ENCODE measurements around the gene TMPRSS2. TPM values are rescaled to one million over a fixed set of nuclear protein-coding genes. Genes with fewer than 3 reads are reported as not detected.

Gene TMPRSS2
- total RNA-seq, 3 donors from 2014 or later (not counting 1 experiment from before 2014, with no cell fraction given): not detected

DNA sequence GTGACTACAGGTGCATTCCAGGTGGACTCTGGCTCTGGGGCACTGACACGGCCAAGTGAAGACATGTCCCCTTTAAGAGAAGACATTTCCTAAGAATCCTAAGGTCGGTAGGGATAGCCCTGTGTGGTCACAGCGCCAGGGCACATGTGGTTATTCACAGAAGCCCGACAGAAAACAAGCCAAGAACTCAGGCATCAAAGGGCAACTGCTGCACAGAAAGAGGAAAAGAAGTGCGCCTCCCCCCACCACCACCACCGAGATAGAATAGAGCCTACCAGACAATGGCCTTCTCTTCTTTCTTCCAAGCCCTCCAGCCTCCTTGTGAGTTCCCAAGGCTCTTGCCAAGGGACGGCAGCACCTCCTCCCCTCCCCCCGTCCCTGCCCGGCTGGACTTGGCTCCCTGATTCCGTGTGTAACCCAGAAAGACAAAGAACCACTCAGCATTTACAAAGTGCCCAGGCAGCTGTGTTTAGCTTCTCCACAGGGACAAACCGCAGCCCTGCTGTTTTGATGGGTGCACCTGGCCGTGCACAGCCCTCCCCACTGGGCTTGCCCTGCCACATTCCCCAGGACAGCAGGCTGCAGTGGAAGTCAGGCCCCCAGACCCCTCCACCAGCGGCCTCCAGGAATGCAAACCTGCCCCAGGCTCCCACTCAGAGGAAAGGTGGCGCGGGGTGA is 30.2 kb downstream of the TMPRSS2 start:
- H3K27me3 ChIP-seq (ENCODE audit: control insufficient read depth, insufficient read depth, low read length): no peaks in the 10 kb centered on the region
- TF ChIP-seq, protein P1, sequence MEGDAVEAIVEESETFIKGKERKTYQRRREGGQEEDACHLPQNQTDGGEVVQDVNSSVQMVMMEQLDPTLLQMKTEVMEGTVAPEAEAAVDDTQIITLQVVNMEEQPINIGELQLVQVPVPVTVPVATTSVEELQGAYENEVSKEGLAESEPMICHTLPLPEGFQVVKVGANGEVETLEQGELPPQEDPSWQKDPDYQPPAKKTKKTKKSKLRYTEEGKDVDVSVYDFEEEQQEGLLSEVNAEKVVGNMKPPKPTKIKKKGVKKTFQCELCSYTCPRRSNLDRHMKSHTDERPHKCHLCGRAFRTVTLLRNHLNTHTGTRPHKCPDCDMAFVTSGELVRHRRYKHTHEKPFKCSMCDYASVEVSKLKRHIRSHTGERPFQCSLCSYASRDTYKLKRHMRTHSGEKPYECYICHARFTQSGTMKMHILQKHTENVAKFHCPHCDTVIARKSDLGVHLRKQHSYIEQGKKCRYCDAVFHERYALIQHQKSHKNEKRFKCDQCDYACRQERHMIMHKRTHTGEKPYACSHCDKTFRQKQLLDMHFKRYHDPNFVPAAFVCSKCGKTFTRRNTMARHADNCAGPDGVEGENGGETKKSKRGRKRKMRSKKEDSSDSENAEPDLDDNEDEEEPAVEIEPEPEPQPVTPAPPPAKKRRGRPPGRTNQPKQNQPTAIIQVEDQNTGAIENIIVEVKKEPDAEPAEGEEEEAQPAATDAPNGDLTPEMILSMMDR (IDR thresholded peaks at IDR 0.05): no peak
- intact Hi-C loops (cut with micrococcal nuclease): no loop called here
- H3K4me1 Mint-ChIP-seq: peaks cover 20% of the 10 kb centered on the region in 2 donors
- no peaks in the 10 kb centered on the region for H3K27me3 Mint-ChIP-seq (ENCODE audit: low read depth in 2 of 2)
- peaks cover 4% of the 10 kb centered on the region for H3K4me1 ChIP-seq (ENCODE audit: control insufficient read depth, insufficient read depth, low read length)
- no peak overlapping the region for H3K4me3 ChIP-seq (ENCODE audit: low read length)
- no peak for ATAC-seq
- no peaks in the 10 kb centered on the region for H3K36me3 ChIP-seq (ENCODE audit: control insufficient read depth, insufficient read depth, low read length)
- no peaks in the 10 kb centered on the region for H3K9me3 ChIP-seq (ENCODE audit: control insufficient read depth, insufficient read depth, low read length)
- no peak overlapping the region for H3K4me3 Mint-ChIP-seq
- no peaks in the 10 kb centered on the region for H3K36me3 Mint-ChIP-seq
- no peaks in the 10 kb centered on the region for H3K9me3 Mint-ChIP-seq
- WGBS (ENCODE audit: insufficient coverage): 48% methylated on average over 15 of the region's 15 CpGs
- DNase-seq: no peak
- no peak overlapping the region for H3K27ac ChIP-seq (ENCODE audit: low read length)
- no peak overlapping the region for H3K27ac Mint-ChIP-seq

DNA sequence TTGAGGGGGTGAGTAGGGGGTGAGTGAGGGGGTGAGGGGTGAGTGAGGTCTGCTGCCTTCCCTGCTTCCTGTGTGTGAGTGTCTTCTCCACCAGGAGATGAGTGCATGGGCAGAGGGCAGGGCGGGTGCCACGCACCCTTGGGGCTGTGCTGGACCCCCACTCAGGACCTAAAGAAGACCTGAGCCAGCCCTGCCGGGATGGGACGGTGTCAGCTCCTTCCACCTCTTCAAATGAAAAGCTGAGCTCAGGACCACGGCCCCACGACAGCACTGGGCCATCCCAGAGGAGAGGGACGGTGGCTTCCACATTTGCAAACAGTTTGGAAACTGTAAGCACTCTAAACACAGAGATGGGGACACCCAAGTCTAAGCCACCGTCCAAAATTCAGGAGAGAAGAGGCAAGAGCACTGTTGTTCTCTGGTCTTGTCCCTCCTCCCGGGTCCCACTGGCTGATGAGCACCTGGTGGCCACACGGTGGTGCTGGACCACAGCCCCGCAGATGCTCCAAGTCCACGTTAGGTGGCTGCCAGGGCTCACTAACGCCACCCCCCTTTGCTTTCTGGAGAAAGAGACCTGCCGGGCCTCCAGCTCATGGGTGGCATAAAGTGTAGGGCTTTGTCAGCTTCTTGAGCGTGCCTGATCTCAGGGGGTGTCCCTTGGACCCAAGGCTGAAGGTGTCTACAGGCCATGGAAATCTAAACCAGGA is 32.1 kb downstream of the TMPRSS2 start:
- Histone ChIP-seq H3K4me3 (ENCODE audit: low read length) (no peak overlapping the region), H3K27ac (ENCODE audit: low read length) (no peak overlapping the region), H3K27me3 (ENCODE audit: control insufficient read depth, insufficient read depth, low read length) (no peaks in the 10 kb centered on the region), H3K36me3 (ENCODE audit: control insufficient read depth, insufficient read depth, low read length) (no peaks in the 10 kb centered on the region), H3K9me3 (ENCODE audit: control insufficient read depth, insufficient read depth, low read length) (no peaks in the 10 kb centered on the region), H3K4me1 (ENCODE audit: control insufficient read depth, insufficient read depth, low read length) (peaks cover 4% of the 10 kb centered on the region)
- 79% methylated on average over 15 of the region's 15 CpGs for WGBS (ENCODE audit: insufficient coverage)
- peaks cover 0 to 3% of the 10 kb centered on the region in 2 donors for H3K27me3 Mint-ChIP-seq (ENCODE audit: low read depth in 2 of 2)
- peaks cover 20% of the 10 kb centered on the region in 2 donors for H3K4me1 Mint-ChIP-seq
- H3K4me3 Mint-ChIP-seq: no peak overlapping the region
- intact Hi-C loops (cut with micrococcal nuclease): no loop called here
- H3K27ac Mint-ChIP-seq: no peak overlapping the region
- ATAC-seq (no peak), DNase-seq (no peak)
- no peaks in the 10 kb centered on the region for H3K36me3 Mint-ChIP-seq
- TF ChIP-seq, protein P1 (IDR thresholded peaks at IDR 0.05): no peak
- H3K9me3 Mint-ChIP-seq: no peaks in the 10 kb centered on the region

DNA sequence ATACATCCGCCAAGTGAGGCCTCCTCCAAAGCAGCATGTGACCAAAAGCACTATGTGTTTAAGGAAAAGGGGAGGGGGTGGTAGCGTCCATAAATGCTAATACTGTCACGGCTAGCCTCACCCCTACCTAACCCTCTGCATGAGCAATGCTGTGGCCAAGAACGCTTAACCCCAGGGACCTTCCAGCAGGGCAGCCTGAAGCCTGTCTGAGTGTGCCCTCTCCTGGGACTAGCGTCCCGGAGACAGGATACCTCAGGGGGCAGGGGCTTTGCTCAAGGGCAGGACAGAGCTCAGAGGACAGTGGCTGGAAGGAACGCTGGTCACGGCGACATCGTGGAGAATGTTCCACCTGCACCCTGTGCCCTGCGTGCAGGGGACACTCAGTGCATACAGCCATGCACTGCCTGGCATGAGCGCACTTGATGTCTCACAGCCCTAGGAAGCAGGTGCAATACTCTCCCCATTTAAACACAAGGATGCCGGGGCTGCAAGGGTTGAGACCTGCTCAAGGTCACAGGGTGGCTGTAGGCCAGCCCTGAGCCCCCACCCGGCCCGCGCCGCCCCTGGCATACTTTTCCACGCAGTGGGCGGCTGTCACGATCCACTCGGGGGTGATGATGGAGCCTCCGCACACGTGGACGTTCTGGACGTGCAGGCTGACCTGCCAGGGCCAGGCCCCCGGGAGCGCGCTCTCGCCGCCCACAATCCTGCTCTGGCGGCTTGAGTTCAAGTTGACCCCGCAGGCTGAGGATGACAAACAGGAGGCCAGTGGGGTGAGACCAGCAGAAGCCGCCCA is 35.0 kb downstream of the TMPRSS2 start:
- ATAC-seq (no peak), DNase-seq (no peak)
- Mint-ChIP-seq H3K4me1 (peaks cover 30 to 31% of the 10 kb centered on the region in 2 donors), H3K27ac (no peak overlapping the region), H3K27me3 (ENCODE audit: low read depth in 2 of 2) (peaks cover 8 to 16% of the 10 kb centered on the region in 2 donors), H3K4me3 (no peak overlapping the region), H3K9me3 (no peaks in the 10 kb centered on the region), H3K36me3 (no peaks in the 10 kb centered on the region)
- 92% methylated on average over 33 of the region's 33 CpGs for WGBS (ENCODE audit: insufficient coverage)
- TF ChIP-seq, protein P1 (IDR thresholded peaks at IDR 0.05): no peak
- Histone ChIP-seq H3K4me1 (ENCODE audit: control insufficient read depth, insufficient read depth, low read length) (no peaks in the 10 kb centered on the region), H3K4me3 (ENCODE audit: low read length) (no peak overlapping the region), H3K27me3 (ENCODE audit: control insufficient read depth, insufficient read depth, low read length) (no peaks in the 10 kb centered on the region), H3K36me3 (ENCODE audit: control insufficient read depth, insufficient read depth, low read length) (no peaks in the 10 kb centered on the region), H3K9me3 (ENCODE audit: control insufficient read depth, insufficient read depth, low read length) (no peaks in the 10 kb centered on the region), H3K27ac (ENCODE audit: low read length) (no peak overlapping the region)
- intact Hi-C loops (cut with micrococcal nuclease): no loop called here

All from natural killer cell (primary cell).